ENCODE measurements around the gene ARHGEF4.

Gene ARHGEF4

GRCh38 chr2:131043199-131044074 is 206.7 kb downstream of the ARHGEF4 start:
- H3K4me3 ChIP-seq (ENCODE audit: low read length): no peak overlapping the region
- no peak for TF ChIP-seq CTCF (conservative IDR thresholded peaks at IDR 0.05; ENCODE audit: low read length)
- DNase-seq (ENCODE audit: low read depth): no peak

- DNase-seq (ENCODE audit: low read depth): no peak
- H3K4me3 ChIP-seq (ENCODE audit: low read length): no peak overlapping the region
- no peak for TF ChIP-seq CTCF (conservative IDR thresholded peaks at IDR 0.05; ENCODE audit: low read length)
Observed at GRCh38 chr2:131044075-131044756, 207.5 kb downstream of the ARHGEF4 start.

GRCh38 chr2:131044757-131045150 is 208.0 kb downstream of the ARHGEF4 start:
- TF ChIP-seq CTCF (conservative IDR thresholded peaks at IDR 0.05; ENCODE audit: low read length): no peak

GRCh38 chr2:131045286-131046027 is 208.7 kb downstream of the ARHGEF4 start:
- TF ChIP-seq CTCF (conservative IDR thresholded peaks at IDR 0.05; ENCODE audit: low read length): no peak
- H3K4me3 ChIP-seq (ENCODE audit: low read length): no peak overlapping the region
- DNase-seq (ENCODE audit: low read depth): no peak

More at GRCh38 chr2:131044757-131045150, 208.0 kb downstream of the ARHGEF4 start:
- H3K4me3 ChIP-seq (ENCODE audit: low read length): no peak overlapping the region
- DNase-seq (ENCODE audit: low read depth): no peak

- TF ChIP-seq CTCF (conservative IDR thresholded peaks at IDR 0.05; ENCODE audit: low read length): no peak
- no peak overlapping the region for H3K4me3 ChIP-seq (ENCODE audit: low read length)
- DNase-seq (ENCODE audit: low read depth): no peak
Observed at GRCh38 chr2:131046028-131046917, 209.6 kb downstream of the ARHGEF4 start.

GRCh38 chr2:131046918-131047652 is 210.4 kb downstream of the ARHGEF4 start:
- no peak for DNase-seq (ENCODE audit: low read depth)
- TF ChIP-seq CTCF (conservative IDR thresholded peaks at IDR 0.05; ENCODE audit: low read length): no peak
- H3K4me3 ChIP-seq (ENCODE audit: low read length): no peak overlapping the region
